ENCODE measurements around the gene POLRMT. TPM values are rescaled to one million over a fixed set of nuclear protein-coding genes. Genes with fewer than 3 reads are reported as not detected.

Gene POLRMT
- total RNA-seq, 6 experiments from 2014 or later, result 29.9 to 44.2 (median 34.7) TPM

- Mint-ChIP-seq H3K27me3 (ENCODE audit: insufficient read depth) (no peaks in the 10 kb centered on the region), H3K4me3 (no peak overlapping the region), H3K36me3 (ENCODE audit: low read depth) (peaks cover 4% of the 10 kb centered on the region; the same call in 1 of the 2 replicates), H3K27ac (no peak overlapping the region), H3K9me3 (no peaks in the 10 kb centered on the region), H3K4me1 (ENCODE audit: low read depth) (no peaks in the 10 kb centered on the region)
- DNase-seq, result no peak
- TF ChIP-seq, protein P1, sequence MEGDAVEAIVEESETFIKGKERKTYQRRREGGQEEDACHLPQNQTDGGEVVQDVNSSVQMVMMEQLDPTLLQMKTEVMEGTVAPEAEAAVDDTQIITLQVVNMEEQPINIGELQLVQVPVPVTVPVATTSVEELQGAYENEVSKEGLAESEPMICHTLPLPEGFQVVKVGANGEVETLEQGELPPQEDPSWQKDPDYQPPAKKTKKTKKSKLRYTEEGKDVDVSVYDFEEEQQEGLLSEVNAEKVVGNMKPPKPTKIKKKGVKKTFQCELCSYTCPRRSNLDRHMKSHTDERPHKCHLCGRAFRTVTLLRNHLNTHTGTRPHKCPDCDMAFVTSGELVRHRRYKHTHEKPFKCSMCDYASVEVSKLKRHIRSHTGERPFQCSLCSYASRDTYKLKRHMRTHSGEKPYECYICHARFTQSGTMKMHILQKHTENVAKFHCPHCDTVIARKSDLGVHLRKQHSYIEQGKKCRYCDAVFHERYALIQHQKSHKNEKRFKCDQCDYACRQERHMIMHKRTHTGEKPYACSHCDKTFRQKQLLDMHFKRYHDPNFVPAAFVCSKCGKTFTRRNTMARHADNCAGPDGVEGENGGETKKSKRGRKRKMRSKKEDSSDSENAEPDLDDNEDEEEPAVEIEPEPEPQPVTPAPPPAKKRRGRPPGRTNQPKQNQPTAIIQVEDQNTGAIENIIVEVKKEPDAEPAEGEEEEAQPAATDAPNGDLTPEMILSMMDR (IDR thresholded peaks at IDR 0.05), result no peak
These were observed 12.8 kb upstream of the POLRMT start for GRCh38 chr19:645912-646778.

GRCh38 chr19:644789-645188 is 11.5 kb upstream of the POLRMT start:
- TF ChIP-seq, protein P1 (IDR thresholded peaks at IDR 0.05), result no peak
- no peak for DNase-seq
- H3K4me3 Mint-ChIP-seq, result no peak overlapping the region
- H3K4me1 Mint-ChIP-seq (ENCODE audit: low read depth), result no peaks in the 10 kb centered on the region
- H3K9me3 Mint-ChIP-seq, result no peaks in the 10 kb centered on the region
- peaks cover 4% of the 10 kb centered on the region; the same call in 1 of the 2 replicates for H3K36me3 Mint-ChIP-seq (ENCODE audit: low read depth)
- H3K27ac Mint-ChIP-seq, result no peak overlapping the region
- no peaks in the 10 kb centered on the region for H3K27me3 Mint-ChIP-seq (ENCODE audit: insufficient read depth)

DNA sequence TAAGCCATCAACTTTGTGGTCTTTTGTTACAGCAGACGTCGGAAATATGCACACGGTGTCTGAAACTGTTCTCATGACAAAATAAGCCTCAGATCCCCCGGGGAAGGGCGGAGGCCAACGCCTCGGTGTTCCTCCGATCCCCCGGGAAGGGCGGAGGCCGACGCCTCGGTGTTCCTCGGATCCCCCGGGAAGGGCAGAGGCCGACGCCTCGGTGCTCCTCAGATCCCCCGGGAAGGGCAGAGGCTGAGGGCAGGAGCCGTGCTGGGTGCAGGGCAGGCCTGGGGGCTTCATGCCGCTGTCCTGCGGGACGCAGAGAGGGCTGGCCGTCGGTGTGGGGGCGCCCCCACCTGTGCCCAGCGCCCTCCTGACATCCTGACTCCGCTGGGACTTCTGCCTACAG is 11.0 kb upstream of the POLRMT start:
- Mint-ChIP-seq H3K27me3 (ENCODE audit: insufficient read depth) (peaks cover under 1% of the 10 kb centered on the region), H3K27ac (no peak overlapping the region), H3K36me3 (ENCODE audit: low read depth) (peaks cover 4% of the 10 kb centered on the region; the same call in 1 of the 2 replicates), H3K4me3 (no peak overlapping the region), H3K4me1 (ENCODE audit: low read depth) (peaks cover 3% of the 10 kb centered on the region), H3K9me3 (no peaks in the 10 kb centered on the region)
- no peak for DNase-seq
- TF ChIP-seq, protein P1 (IDR thresholded peaks at IDR 0.05), result no peak

GRCh38 chr19:643736-644135 is 10.4 kb upstream of the POLRMT start:
- no peak overlapping the region for H3K27ac Mint-ChIP-seq
- TF ChIP-seq, protein P1 (IDR thresholded peaks at IDR 0.05), result no peak
- no peaks in the 10 kb centered on the region for H3K9me3 Mint-ChIP-seq

GRCh38 chr19:642767-643727 is 9.7 kb upstream of the POLRMT start:
- Mint-ChIP-seq H3K27ac (no peak overlapping the region), H3K36me3 (ENCODE audit: low read depth) (peaks cover 4% of the 10 kb centered on the region; the same call in 1 of the 2 replicates), H3K27me3 (ENCODE audit: insufficient read depth) (peaks cover 2% of the 10 kb centered on the region), H3K9me3 (no peaks in the 10 kb centered on the region), H3K4me3 (no peak overlapping the region), H3K4me1 (ENCODE audit: low read depth) (peaks cover 6% of the 10 kb centered on the region)
- DNase-seq, result no peak
- TF ChIP-seq, protein P1 (IDR thresholded peaks at IDR 0.05), result no peak

More at GRCh38 chr19:643736-644135, 10.4 kb upstream of the POLRMT start:
- Mint-ChIP-seq H3K27me3 (ENCODE audit: insufficient read depth) (peaks cover 2% of the 10 kb centered on the region), H3K4me3 (no peak overlapping the region), H3K36me3 (ENCODE audit: low read depth) (peaks cover 4% of the 10 kb centered on the region; the same call in 1 of the 2 replicates), H3K4me1 (ENCODE audit: low read depth) (peaks cover 6% of the 10 kb centered on the region)
- no peak for DNase-seq

Data from HFFc6 (cell line).